ENCODE results near the gene STARD13. TPM values are rescaled to one million over a fixed set of nuclear protein-coding genes. Genes with fewer than 3 reads are reported as not detected.

STARD13 gene
- total RNA-seq, 4 donors from 2014 or later, result 31.1 to 63.4 (median 38.9) TPM

GRCh38 chr13:33257841-33258807 lies 27.4 kb downstream of the STARD13 start:
- TF ChIP-seq CTCF (IDR thresholded peaks at IDR 0.05), result no peak
- ATAC-seq (ENCODE audit: low FRiP score), result peak; percentile 46

GRCh38 chr13:33256148-33256840 lies 29.3 kb downstream of the STARD13 start:
- no peak for ATAC-seq (ENCODE audit: low FRiP score)
- no peak for TF ChIP-seq CTCF (IDR thresholded peaks at IDR 0.05)

More at GRCh38 chr13:33257841-33258807, 27.4 kb downstream of the STARD13 start:
- DNase-seq (ENCODE audit: low spot score), result no peak

GRCh38 chr13:33252135-33252534 lies 33.4 kb downstream of the STARD13 start:
- DNase-seq (ENCODE audit: low spot score), result no peak
- no peak for ATAC-seq (ENCODE audit: low FRiP score)
- TF ChIP-seq CTCF (IDR thresholded peaks at IDR 0.05), result no peak

More at GRCh38 chr13:33256148-33256840, 29.3 kb downstream of the STARD13 start:
- no peak for DNase-seq (ENCODE audit: low spot score)

GRCh38 chr13:33251131-33251661 lies 34.4 kb downstream of the STARD13 start:
- ATAC-seq (ENCODE audit: low FRiP score), result peak; percentile 78
- no peak for TF ChIP-seq CTCF (IDR thresholded peaks at IDR 0.05)
- DNase-seq (ENCODE audit: low spot score), result no peak

- DNase-seq (ENCODE audit: low spot score) (no peak), ATAC-seq (ENCODE audit: low FRiP score) (no peak)
- TF ChIP-seq CTCF (IDR thresholded peaks at IDR 0.05), result no peak
Observed at GRCh38 chr13:33250609-33251008, 34.9 kb downstream of the STARD13 start.

- no peak for TF ChIP-seq CTCF (IDR thresholded peaks at IDR 0.05)
- ATAC-seq (ENCODE audit: low FRiP score), result no peak
- no peak for DNase-seq (ENCODE audit: low spot score)
Observed at GRCh38 chr13:33249894-33250293, 35.7 kb downstream of the STARD13 start.

All from omental fat pad (tissue), 4 donors.